ENCODE measurements around the gene LCN15. TPM values are rescaled to one million over a fixed set of nuclear protein-coding genes. Genes with fewer than 3 reads are reported as not detected.

LCN15 gene
- total RNA-seq, 1 donor from 2014 or later = not detected

DNA sequence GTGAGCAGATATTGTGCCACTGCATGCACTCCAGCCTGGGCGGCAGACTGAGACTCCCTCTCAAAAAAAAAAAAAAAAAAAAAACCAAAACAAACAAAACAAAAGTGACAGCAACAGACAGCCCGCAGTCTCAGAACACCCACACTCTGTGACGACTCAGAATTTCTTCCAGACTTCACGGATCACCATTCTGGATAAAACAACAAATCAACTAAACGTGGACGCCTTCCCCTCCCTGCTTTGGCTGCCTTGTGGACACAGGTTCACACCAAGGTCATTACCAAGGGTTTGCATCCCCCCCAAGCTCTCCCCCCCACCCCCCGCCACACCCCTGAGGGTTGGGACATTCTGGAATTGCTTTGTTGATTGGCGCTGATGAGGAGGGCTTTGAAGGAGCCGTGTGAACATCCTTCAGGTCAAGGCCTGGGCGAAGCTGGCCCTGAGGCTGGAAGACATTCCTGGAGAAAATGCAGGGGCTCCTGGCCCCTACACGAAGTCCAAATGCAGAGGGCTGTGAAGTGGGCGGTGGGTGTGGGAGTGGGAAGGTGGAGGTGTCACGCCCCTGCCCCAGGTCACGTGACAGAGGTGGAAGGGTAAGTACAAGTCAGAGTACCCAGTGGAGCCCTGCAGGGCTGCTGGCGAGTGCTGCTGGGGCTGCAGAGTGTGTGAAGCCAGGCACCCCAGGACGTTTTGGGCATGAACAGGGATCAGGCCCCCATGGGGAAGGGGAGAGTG is 31.7 kb downstream of the LCN15 start:
- Mint-ChIP-seq H3K36me3 (ENCODE audit: low read depth) (no peaks in the 10 kb centered on the region), H3K9me3 (no peaks in the 10 kb centered on the region), H3K4me1 (ENCODE audit: low read depth) (peaks cover 11% of the 10 kb centered on the region), H3K27me3 (ENCODE audit: low read depth) (no peaks in the 10 kb centered on the region), H3K27ac (no peak overlapping the region), H3K4me3 (ENCODE audit: low read depth) (no peak overlapping the region)
- DNase-seq (ENCODE audit: low spot score) = no peak
- intact Hi-C loops (cut with micrococcal nuclease) = no loop called here

DNA sequence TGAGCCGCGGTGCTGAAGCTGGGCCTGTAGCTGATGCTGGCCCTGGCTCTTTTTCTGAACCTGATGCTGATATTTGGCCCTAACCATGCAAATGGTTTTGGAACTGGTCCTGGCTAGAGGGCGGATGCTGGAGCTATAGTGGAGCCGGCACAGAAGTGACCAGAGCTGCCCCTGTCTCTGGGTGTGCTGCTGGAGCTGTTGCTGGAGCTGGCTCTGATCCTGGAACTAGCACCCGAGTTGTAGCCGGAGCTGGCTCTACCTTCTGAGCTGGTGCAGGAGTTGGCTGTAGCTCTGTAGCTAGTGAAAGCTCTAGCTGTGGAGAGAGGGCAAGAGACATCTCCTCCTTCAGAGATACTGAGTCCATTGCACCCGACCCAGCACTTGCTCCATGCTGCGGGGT is 34.4 kb downstream of the LCN15 start:
- no peaks in the 10 kb centered on the region for H3K9me3 Mint-ChIP-seq
- peak overlapping the region; percentile 66 for H3K4me3 Mint-ChIP-seq (ENCODE audit: low read depth)
- H3K27me3 Mint-ChIP-seq (ENCODE audit: low read depth) = no peaks in the 10 kb centered on the region

DNA sequence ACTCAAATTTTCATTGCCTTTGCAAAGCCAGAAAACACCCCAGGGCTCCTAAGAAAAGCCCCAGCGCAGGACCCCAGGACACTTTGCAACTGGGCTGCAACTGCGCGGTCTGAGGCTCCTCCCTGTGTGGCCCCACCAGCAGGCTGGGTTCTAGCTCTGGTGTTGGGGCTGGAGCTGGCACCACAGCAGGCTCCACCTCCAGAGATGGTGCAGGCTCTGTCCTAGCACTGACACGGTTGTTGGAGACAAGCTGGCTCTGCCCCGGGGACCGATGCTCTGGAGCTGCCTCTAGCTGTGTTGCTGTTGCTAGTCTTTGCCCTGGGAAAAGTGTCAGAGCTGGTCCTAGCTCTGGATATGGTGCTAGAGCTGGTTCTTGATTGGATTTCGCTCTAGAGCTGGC is 35.2 kb downstream of the LCN15 start:
- DNase-seq (ENCODE audit: low spot score) = no peak
- Mint-ChIP-seq H3K9me3 (no peaks in the 10 kb centered on the region), H3K4me1 (ENCODE audit: low read depth) (peaks cover 21% of the 10 kb centered on the region), H3K4me3 (ENCODE audit: low read depth) (peak overlapping the region; percentile 66), H3K36me3 (ENCODE audit: low read depth) (peaks cover 30% of the 10 kb centered on the region), H3K27ac (no peak overlapping the region), H3K27me3 (ENCODE audit: low read depth) (no peaks in the 10 kb centered on the region)
- intact Hi-C loops (cut with micrococcal nuclease) = no loop called here

More for the DNA sequence above, 34.4 kb downstream of the LCN15 start:
- no peak for DNase-seq (ENCODE audit: low spot score)
- Mint-ChIP-seq H3K27ac (no peak overlapping the region), H3K36me3 (ENCODE audit: low read depth) (peaks cover 22% of the 10 kb centered on the region), H3K4me1 (ENCODE audit: low read depth) (peaks cover 19% of the 10 kb centered on the region)
- intact Hi-C loops (cut with micrococcal nuclease) = no loop called here

DNA sequence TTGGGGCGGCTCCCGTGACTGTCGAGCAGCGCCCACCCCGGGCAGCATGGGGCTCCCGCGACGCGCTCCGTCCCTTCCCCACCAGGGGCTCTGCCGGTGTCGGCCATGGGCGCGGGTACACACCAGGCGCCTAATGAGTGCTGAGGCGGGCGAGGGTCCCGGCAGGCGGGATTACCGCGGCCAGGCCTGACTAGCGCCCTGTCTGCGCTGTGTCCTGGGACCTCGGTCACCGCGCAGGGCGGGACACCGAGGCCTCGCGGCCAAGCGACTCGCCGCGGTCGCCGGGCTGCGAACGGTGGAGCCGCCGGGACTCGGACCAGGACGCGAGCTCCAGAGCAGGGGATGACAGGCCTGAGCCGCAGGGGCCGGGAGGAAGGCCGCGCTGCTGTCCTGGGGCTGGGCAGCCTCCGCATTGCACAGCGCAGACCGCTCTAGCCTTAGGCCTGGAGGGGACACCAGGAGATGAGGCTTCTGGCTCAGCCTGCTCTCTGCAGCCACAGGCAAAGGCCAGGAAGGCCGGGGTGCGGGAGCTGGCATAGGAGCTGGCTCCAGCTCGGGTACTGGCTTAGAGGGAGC is 35.7 kb downstream of the LCN15 start:
- H3K27me3 Mint-ChIP-seq (ENCODE audit: low read depth) = no peaks in the 10 kb centered on the region
- intact Hi-C loops (cut with micrococcal nuclease) = loop anchor here (1.0 kb wide), 1 partner anchor 27 kb away; no protein-coding TSS in a partner anchor
- peaks cover 21% of the 10 kb centered on the region for H3K4me1 Mint-ChIP-seq (ENCODE audit: low read depth)
- no peaks in the 10 kb centered on the region for H3K9me3 Mint-ChIP-seq
- H3K4me3 Mint-ChIP-seq (ENCODE audit: low read depth) = peak overlapping the region; percentile 66
- H3K27ac Mint-ChIP-seq = no peak overlapping the region
- H3K36me3 Mint-ChIP-seq (ENCODE audit: low read depth) = peaks cover 35% of the 10 kb centered on the region
- DNase-seq (ENCODE audit: low spot score) = no peak

DNA sequence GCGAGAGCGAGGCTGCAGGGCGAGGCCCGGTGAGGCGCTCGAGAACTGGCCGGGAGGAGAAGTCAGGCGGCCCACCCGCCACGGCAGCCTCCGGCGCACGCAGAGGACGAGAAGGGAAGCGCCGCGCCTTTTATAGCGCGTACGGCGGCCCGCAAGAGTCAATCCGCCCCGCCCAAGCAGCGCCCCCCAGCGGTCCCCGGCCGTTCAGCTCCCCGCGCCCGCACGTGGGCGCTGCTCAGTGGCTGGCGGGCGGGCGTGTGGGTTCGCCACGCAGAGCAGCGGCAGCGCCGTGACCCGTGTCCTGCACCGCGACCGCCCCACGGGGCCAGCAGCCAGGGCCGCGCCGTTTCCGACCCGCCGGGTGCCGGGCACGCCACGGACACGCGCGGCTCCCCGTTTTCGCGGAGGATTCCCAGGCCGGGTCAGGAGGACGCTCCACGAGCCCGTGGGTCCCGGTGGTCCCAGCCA is 36.2 kb downstream of the LCN15 start:
- H3K4me3 Mint-ChIP-seq (ENCODE audit: low read depth) = peak overlapping the region; percentile 97
- H3K27ac Mint-ChIP-seq = no peak overlapping the region
- H3K36me3 Mint-ChIP-seq (ENCODE audit: low read depth) = peaks cover 40% of the 10 kb centered on the region
- intact Hi-C loops (cut with micrococcal nuclease) = loop anchor here (1.0 kb wide), 1 partner anchor 27 kb away; no protein-coding TSS in a partner anchor
- H3K27me3 Mint-ChIP-seq (ENCODE audit: low read depth) = no peaks in the 10 kb centered on the region
- H3K9me3 Mint-ChIP-seq = no peaks in the 10 kb centered on the region
- DNase-seq (ENCODE audit: low spot score) = peak; percentile 88
- H3K4me1 Mint-ChIP-seq (ENCODE audit: low read depth) = peaks cover 21% of the 10 kb centered on the region

DNA sequence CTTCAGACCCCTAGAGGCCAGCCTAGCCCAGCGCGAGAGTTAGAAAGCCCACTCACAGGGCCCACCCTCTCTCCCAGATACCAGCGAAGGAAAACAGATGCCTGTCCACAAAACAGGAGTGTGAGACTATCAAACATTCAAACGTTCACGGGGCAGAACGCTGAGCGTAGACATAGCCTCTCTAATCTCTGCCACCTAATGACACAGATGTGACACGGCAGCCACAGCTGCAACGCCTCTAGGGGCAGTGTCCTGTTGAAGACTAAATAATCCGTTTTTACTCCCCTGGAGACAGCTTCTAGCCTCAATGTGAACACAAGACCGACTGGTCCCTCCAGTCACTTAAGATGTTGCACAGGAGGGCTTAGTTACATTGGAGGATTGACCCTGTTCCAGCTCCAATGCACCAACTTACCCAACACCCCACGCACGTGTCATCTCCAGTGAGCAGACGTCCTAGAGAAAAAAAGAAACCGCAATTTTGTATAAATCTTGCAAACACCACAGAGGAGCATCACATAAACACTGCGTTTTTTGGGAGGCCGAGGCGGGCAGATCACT is 37.6 kb downstream of the LCN15 start:
- Mint-ChIP-seq H3K9me3 (no peaks in the 10 kb centered on the region), H3K27me3 (ENCODE audit: low read depth) (no peaks in the 10 kb centered on the region), H3K27ac (peak overlapping the region; percentile 90), H3K4me3 (ENCODE audit: low read depth) (peak overlapping the region; percentile 97), H3K4me1 (ENCODE audit: low read depth) (peaks cover 17% of the 10 kb centered on the region), H3K36me3 (ENCODE audit: low read depth) (peaks cover 40% of the 10 kb centered on the region)
- intact Hi-C loops (cut with micrococcal nuclease) = no loop called here
- DNase-seq (ENCODE audit: low spot score) = peak; percentile 33

DNA sequence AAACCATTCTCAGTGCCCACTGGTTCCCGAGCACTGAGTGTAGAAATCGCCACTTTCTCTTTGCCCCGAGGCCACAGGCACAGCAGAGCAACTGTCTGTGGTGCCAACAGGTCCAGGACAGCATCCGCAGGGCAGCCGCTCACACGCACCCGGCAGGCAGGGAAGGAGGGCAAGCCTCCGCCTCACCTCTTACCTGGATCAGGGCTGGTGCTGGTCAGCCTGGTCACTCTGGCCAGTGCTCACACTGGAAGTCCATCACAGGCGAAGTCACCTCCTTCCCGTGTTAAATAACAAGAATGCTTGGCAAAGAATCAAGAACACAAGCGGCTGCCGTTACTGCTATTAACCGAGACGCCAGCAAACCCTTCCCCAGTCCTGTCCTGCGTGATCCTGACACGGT is 38.2 kb downstream of the LCN15 start:
- H3K9me3 Mint-ChIP-seq = no peaks in the 10 kb centered on the region
- H3K4me1 Mint-ChIP-seq (ENCODE audit: low read depth) = peaks cover 17% of the 10 kb centered on the region
- peak overlapping the region; percentile 97 for H3K4me3 Mint-ChIP-seq (ENCODE audit: low read depth)
- peaks cover 40% of the 10 kb centered on the region for H3K36me3 Mint-ChIP-seq (ENCODE audit: low read depth)
- H3K27ac Mint-ChIP-seq = peak overlapping the region; percentile 90
- intact Hi-C loops (cut with micrococcal nuclease) = no loop called here
- no peaks in the 10 kb centered on the region for H3K27me3 Mint-ChIP-seq (ENCODE audit: low read depth)
- DNase-seq (ENCODE audit: low spot score) = no peak

DNA sequence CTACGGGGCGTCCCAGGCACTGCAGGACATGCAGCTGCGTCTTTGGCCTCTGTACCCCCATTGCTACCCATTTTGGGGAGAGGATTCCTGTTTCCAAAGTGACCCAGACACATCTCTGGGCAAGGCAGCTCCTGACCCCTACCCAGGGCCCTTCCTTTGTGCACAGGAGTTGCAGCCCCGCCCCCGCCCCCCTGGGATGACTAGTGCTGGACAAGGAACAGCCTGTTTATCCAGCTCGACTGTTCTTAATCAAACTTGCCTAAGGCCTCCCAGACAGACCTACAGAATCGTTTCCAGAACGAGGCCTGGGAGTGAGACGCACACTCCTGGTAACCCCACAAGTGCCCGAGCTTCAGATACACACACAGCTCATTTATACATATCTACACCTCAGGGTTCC is 38.7 kb downstream of the LCN15 start:
- H3K27me3 Mint-ChIP-seq (ENCODE audit: low read depth) = no peaks in the 10 kb centered on the region
- intact Hi-C loops (cut with micrococcal nuclease) = no loop called here
- peaks cover 40% of the 10 kb centered on the region for H3K36me3 Mint-ChIP-seq (ENCODE audit: low read depth)
- H3K4me1 Mint-ChIP-seq (ENCODE audit: low read depth) = peaks cover 17% of the 10 kb centered on the region
- DNase-seq (ENCODE audit: low spot score) = no peak
- H3K4me3 Mint-ChIP-seq (ENCODE audit: low read depth) = peak overlapping the region; percentile 97
- H3K27ac Mint-ChIP-seq = no peak overlapping the region
- H3K9me3 Mint-ChIP-seq = no peaks in the 10 kb centered on the region

DNA sequence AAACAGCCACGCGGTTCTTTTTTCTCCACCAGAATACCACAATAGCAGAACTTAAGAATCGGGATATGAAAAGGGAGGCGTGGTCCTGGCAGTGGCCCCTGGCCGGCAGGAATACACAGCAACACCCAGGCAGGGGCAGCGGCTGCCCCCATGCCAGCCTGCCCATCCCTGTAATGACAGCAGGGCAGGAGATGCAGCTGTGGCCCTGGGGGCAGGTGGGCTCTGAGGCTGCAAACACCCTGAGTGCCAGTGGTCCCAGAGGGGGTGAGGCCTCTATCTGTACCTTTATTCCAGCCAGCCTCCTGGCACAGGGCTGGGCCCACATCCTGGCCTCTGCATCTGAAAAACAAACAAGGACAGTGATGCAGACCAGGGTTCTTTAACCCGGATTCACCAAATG is 39.5 kb downstream of the LCN15 start:
- peaks cover 40% of the 10 kb centered on the region for H3K36me3 Mint-ChIP-seq (ENCODE audit: low read depth)
- intact Hi-C loops (cut with micrococcal nuclease) = no loop called here
- peaks cover 12% of the 10 kb centered on the region for H3K4me1 Mint-ChIP-seq (ENCODE audit: low read depth)
- no peak overlapping the region for H3K4me3 Mint-ChIP-seq (ENCODE audit: low read depth)
- no peaks in the 10 kb centered on the region for H3K9me3 Mint-ChIP-seq
- DNase-seq (ENCODE audit: low spot score) = no peak
- H3K27me3 Mint-ChIP-seq (ENCODE audit: low read depth) = no peaks in the 10 kb centered on the region
- no peak overlapping the region for H3K27ac Mint-ChIP-seq

DNA sequence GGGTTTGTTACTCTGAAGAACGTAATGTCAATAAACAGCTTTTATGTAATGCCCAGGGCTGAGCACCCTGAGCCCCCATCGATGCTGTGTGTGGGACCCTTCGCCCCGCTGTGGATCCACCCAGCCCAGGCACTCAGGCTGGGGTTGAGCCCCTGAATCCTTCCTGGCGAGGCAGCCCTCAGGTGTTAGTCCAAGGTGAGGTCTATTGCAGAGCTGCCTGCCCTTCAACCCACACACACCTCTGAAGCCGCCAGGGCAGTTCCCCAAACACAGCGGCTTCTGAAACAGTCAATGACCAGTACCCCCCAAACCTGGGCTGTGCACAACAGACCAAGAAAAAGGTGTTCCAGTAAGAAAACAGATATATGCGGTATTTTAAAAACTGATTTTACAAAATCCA is 40.3 kb downstream of the LCN15 start:
- H3K9me3 Mint-ChIP-seq = no peaks in the 10 kb centered on the region
- DNase-seq (ENCODE audit: low spot score) = no peak
- peaks cover 11% of the 10 kb centered on the region for H3K4me1 Mint-ChIP-seq (ENCODE audit: low read depth)
- no peaks in the 10 kb centered on the region for H3K27me3 Mint-ChIP-seq (ENCODE audit: low read depth)
- intact Hi-C loops (cut with micrococcal nuclease) = no loop called here
- peaks cover 40% of the 10 kb centered on the region for H3K36me3 Mint-ChIP-seq (ENCODE audit: low read depth)
- no peak overlapping the region for H3K27ac Mint-ChIP-seq
- peak overlapping the region; percentile 13 for H3K4me3 Mint-ChIP-seq (ENCODE audit: low read depth)

DNA sequence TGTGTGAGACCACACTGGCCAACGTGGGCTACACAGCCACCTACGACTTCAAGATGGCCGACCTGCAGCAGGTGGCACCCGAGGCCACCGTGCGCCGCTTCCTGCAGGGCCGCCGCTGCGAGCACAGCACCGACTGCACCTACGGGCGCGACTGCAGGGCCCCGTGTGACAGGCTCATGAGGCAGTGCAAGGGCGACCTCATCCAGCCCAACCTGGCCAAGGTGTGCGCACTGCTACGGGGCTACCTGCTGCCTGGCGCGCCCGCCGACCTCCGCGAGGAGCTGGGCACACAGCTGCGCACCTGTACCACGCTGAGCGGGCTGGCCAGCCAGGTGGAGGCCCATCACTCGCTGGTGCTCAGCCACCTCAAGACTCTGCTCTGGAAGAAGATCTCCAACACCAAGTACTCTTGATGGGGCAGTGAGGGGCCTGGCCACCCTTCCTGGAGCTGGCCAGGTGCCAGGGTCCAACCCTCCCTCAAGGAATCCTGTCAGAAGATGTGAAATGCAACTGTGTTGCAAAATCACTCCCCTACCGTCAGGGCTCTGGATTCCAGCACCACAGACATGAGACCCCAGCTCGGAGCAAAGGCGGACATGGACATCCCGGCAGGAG is 40.8 kb downstream of the LCN15 start:
- H3K9me3 Mint-ChIP-seq = no peaks in the 10 kb centered on the region
- H3K27ac Mint-ChIP-seq = no peak overlapping the region
- intact Hi-C loops (cut with micrococcal nuclease) = no loop called here
- H3K4me3 Mint-ChIP-seq (ENCODE audit: low read depth) = no peak overlapping the region
- H3K4me1 Mint-ChIP-seq (ENCODE audit: low read depth) = peaks cover 11% of the 10 kb centered on the region
- no peak for DNase-seq (ENCODE audit: low spot score)
- H3K27me3 Mint-ChIP-seq (ENCODE audit: low read depth) = no peaks in the 10 kb centered on the region
- H3K36me3 Mint-ChIP-seq (ENCODE audit: low read depth) = peaks cover 40% of the 10 kb centered on the region

DNA sequence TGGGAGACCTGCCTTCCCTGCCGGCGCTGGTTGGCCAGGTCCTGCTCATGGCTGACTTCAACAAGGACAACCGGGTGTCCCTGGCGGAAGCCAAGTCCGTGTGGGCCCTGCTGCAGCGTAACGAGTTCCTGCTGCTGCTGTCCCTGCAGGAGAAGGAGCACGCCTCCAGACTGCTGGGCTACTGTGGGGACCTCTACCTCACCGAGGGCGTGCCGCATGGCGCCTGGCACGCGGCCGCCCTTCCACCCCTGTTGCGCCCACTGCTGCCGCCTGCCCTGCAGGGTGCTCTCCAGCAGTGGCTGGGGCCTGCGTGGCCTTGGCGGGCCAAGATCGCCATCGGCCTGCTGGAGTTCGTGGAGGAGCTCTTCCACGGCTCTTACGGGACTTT is 41.4 kb downstream of the LCN15 start:
- Mint-ChIP-seq H3K27ac (no peak overlapping the region), H3K9me3 (no peaks in the 10 kb centered on the region), H3K4me3 (ENCODE audit: low read depth) (no peak overlapping the region), H3K27me3 (ENCODE audit: low read depth) (no peaks in the 10 kb centered on the region), H3K36me3 (ENCODE audit: low read depth) (peaks cover 40% of the 10 kb centered on the region), H3K4me1 (ENCODE audit: low read depth) (peaks cover 11% of the 10 kb centered on the region)
- intact Hi-C loops (cut with micrococcal nuclease) = no loop called here
- no peak for DNase-seq (ENCODE audit: low spot score)

Data from activated T-helper 2 cell treated with anti-CD3 and anti-CD28 coated beads, Interferon-gamma antibody, Interleukin-2, Interleukin-4, amounts not matched to agents 10 μg/mL and 5 μg/mL and 100 μg/mL, durations not matched to agents 14 hours and 24 hours and 36 hours (primary cell).